GM19468 (cell line): ENCODE data around the gene ARHGAP15.
"Not testable (repeated sequence)": the region's sequence is repeated elsewhere in the genome, so short reads cannot be mapped to it uniquely, and the experiment has no call there.

Experiments used
- ATAC-seq: cut with Tn5 transposase; IDR thresholded peaks from one replicate; pipeline ENCODE4 v1.9.1; 2021; ENCODE audit warnings: mild to moderate bottlenecking, moderate library complexity, moderate number of reproducible peaks; ENCODE audit not compliant: unreplicated experiment; ENCODE audit errors: extremely low read depth

The ARHGAP15 gene

GRCh38 chr2:143504397-143504796, 375.2 kb downstream of the ARHGAP15 start:
- ATAC-seq, result no peak

GRCh38 chr2:143505542-143505941, 376.3 kb downstream of the ARHGAP15 start:
- ATAC-seq, result no peak

- ATAC-seq, result peak; percentile 59
These were observed 383.9 kb downstream of the ARHGAP15 start for GRCh38 chr2:143513081-143513480.

GRCh38 chr2:143514413-143514812, 385.2 kb downstream of the ARHGAP15 start:
- no peak for ATAC-seq

- no peak for ATAC-seq
These were observed 386.1 kb downstream of the ARHGAP15 start for GRCh38 chr2:143515318-143515717.

DNA sequence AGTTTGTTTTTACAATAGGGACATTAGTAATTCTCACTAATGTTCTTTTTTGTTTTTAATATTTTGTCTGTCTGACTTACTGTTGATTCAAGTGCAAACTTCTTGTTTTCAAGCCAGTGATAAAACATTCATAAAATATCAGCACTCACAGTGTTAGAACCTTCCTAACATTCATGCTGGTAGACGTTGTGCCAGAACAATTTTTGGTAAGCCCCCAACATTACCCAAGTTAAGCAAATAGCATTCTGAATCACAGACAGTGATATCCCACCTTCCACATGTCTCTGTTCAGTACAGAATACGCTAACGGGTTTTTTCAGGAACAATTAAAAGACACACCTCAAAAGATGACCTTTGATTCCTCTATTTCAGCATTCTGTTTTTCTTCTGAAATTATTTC, 390.3 kb downstream of the ARHGAP15 start:
- ATAC-seq, result no peak

- no peak for ATAC-seq
These were observed 392.2 kb downstream of the ARHGAP15 start for GRCh38 chr2:143521396-143521795.

DNA sequence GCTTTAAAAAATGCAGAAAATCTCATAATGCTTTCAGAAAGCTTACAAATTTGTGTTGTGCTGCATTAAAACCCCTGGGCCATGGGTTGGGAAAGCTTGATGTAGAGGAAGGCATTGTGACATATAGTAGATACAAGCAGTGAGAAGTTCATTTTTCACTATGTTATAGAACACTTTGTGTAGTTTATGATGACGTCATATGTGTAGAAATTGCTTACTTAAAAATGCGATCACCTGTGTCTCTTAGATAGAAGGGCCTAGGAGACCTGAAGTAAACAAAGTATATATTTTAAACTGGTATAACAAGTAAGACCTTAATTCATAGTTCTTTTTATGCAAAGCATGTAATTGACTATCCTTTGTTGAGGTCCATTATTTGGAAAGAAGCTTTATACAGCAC, 393.5 kb downstream of the ARHGAP15 start:
- no peak for ATAC-seq

DNA sequence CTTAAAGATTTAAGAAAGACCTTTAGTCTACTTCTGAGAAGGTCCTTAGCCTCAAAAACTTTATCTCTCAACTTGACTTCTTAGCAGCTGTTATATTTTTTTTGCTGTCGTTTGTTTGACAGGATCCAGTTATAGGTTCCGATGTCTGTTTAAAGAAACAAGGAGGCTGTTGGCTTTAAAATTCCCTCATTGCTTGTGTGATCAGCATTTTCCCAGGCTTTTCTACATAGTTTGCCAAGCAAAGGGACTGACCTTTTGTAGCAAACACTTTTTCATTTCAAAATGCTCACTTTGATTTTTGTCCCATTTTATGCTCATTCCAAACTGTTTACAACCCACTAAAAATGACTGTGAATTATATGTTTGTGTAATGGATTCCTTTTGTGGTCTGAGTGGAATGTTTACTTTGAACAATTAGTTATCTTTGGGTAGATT, 394.9 kb downstream of the ARHGAP15 start:
- ATAC-seq, result no peak

- ATAC-seq, result no peak
These were observed 395.6 kb downstream of the ARHGAP15 start for GRCh38 chr2:143524559-143525401.

DNA sequence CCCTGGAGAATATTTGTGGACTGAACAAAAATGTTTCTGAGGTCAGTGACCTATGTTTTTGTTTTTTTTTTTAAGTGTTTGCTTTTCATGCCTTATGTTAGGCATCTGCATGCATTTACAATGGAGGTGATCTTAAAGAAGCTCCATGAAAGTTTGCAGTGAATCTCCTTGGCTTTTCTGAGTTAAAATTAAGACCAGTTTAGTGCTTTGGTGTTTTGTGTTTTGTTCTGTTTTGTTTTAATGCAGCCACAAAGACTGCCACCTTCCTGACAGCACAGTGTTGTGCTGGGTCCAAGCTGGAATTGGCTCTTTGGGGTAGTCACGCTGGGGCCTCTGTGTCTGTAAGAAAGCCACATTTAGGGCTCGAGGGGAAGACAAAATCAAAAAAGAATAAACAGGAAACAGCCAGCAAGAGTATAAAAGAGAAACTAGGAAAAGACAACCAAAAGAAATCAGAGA, 396.2 kb downstream of the ARHGAP15 start:
- ATAC-seq, result no peak

DNA sequence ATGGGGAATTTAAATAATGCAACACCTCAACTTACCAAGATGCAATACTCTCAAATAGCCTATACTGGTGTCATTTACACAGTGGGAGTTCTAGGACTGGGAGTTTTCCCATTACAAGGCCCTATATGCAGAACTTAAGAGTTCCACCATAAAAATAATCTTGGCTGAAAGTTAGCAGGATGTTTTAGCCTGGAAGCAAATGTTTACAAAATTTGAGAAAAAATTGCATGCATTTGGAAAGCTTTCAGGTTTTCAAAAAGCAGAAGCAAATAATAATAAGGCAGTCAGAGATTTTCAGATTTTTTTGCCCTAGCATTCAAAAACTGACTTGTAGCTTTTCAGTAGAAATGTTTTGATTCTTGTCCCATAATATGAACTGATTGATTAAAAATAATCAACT, 397.3 kb downstream of the ARHGAP15 start:
- ATAC-seq, result no peak

DNA sequence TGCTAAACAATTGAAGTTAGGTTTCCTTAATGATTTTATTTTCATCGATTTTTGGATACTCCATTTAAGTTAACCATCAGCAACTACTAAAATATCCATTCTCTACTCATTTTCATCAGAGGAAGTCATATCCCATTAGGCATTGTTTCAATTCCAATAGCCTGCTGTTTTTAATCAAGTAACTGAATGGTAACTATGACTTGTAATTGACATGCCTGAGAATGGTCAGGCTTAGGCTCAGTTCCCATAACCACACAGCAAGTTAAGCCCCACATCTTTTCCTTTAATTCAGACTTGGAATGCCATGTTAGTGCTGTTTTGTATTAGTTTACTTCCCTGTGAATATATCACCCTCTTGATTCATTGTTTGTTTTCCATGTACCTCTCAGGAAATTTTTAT, 398.8 kb downstream of the ARHGAP15 start:
- ATAC-seq, result no peak

GRCh38 chr2:143529118-143529720, 400.0 kb downstream of the ARHGAP15 start:
- ATAC-seq, result no peak

GRCh38 chr2:143530758-143531157, 401.5 kb downstream of the ARHGAP15 start:
- no peak for ATAC-seq

DNA sequence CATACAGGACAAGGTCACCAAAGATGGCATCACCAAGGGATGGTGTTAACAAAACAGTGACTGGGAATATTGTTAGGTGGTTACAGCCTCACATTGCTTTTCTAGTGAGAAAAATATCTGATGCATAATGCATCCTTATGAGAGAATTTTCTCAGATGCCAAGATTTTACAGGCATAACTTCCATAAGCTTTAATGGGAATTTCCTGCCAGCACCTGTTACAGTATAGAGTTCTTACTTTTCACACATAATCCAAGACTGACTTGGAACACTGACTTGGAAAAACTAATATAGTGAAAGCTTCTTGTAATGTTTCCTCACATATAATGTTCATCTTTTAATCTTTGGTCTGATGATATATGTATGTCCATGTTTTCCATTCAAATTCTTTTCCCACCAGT, 402.8 kb downstream of the ARHGAP15 start:
- ATAC-seq, result no peak

- no peak for ATAC-seq
These were observed 404.6 kb downstream of the ARHGAP15 start for GRCh38 chr2:143533846-143534245.

DNA sequence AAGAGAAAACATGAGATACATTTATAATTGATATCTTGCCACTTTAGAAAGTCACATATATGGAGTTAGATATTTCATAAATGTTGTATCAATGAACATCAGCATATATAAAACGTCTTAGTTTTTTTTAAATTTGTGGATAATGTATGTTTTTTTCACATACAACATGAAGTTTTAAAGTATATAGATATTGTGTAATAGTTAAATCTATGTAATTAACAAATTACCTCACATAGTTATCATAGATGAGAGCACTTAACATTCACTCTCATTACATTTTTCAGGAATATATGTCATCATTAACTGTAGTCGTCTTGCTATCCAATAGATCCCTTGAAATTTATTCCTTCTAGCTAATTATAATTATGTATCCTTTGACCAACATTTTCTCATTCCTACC, 406.6 kb downstream of the ARHGAP15 start:
- no peak for ATAC-seq

DNA sequence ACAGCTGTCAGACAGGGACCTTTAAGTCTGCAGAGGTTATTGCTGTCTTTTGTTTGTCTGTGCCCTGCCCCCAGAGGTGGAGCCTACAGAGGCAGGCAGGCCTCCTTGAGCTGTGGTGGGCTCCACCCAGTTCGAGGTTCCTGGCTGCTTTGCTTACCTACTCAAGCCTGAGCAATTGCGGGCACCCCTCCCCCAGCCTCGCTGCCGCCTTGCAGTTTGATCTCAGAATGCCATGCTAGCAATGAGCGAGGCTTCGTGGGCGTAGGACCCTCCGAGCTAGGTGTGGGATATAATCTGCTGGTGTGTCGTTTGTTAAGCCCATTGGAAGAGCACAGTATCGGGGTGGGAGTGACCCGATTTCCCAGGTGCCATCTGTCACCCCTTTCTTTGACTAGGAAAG, 412.7 kb downstream of the ARHGAP15 start:
- not testable (repeated sequence) for ATAC-seq

DNA sequence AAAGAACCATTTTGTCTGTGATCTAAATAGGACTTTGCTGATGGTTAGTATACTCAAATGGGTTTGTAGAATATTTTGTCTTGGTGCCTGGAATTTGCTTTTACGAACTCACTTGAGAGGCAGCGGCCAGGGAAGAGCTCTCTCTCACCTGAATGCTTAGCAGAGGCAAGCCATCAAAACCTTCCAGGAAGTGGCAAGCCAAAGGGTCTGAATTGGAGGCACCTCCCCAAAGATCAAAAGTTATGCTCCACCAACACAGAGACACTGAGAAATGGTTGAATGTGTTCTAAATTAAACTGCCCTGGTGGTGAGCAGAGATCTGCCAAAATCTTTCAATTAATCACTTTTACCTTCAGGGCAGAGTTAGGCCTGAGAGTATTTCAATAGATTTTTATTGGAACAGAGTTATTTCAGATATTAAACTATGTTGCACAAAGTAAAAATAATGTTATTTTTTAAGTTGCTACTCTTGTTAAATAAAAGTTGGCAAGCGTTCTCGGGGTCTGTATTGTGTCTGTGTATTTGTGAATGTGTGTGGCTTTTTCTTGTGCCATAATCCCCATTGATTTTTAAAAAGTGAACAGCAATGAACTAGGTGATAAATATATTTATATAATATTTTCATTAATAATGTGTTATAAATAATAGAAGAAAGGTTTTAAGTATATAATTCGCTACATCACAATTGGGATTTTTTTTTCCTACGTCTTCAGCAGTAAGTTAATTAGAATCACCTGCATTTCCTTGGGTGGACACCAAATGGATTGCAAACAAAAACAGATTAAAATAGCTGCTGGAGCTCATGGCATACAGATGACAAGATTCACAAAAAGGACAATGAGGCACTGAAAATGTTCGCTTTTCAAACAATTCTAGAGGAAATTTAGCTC, 416.1 kb downstream of the ARHGAP15 start:
- no peak for ATAC-seq

DNA sequence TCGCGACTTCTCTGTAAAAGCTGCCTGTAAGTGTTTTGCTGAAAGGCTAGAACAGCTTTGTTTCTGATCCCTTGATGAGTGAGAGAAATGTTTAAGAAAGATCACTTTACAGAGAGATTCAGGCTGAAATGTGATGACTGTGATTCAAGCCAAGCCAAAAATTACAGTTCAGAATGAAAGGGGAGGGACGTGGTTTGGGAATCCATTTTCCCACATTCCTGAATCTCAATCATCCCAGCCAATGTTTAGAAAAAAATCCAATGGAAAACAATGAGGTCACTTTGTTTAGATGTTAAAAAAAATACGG, 416.7 kb downstream of the ARHGAP15 start:
- ATAC-seq, result no peak
